Heart left ventricle (tissue), 13 donors: ENCODE measurements around the gene RAP1GDS1.

Source experiments
- POLR2A ChIP-seq, 2 donors: fragments of 450-650 bp; IDR thresholded peaks; one replicate each; pipeline ENCODE4 v1.6.1; 2017; ENCODE audit warnings: antibody characterized with exemption in 2 of 2, mild to moderate bottlenecking in 2 of 2, moderate library complexity in 2 of 2
- TF ChIP-seq, protein P1 (sequence below), 12 donors: fragments of 200-600 bp; sonication (generic) in 4 of 12; IDR thresholded peaks; one replicate each; pipeline versions ENCODE4 v1.5.0 to v1.8.0; 2018 to 2022; ENCODE audit warnings: antibody characterized with exemption in 12 of 12, mild to moderate bottlenecking in 5 of 12
- donor health status: ischemic (EF 13 %, LVEDD 7.1; RV severe dilation, severe dysfunction).
- donor health status: DM: no; HTN: yes; CAD: no.
- donor health status: DM: no; HTN: no; CAD: no.
- donor health status: ischemic (EF 25% LVEDD 6.9; RV normal size, moderate dysfunction).
- donor health status: ischemic (EF 25% LVEDD 5.7; RV mildly dilated, moderate dysfunction).
- donor health status: ischemic (EF 35%, LVEDD 5.7; RV mildly dilated, moderate dysfunction).
- donor health status: nonischemic (EF 11% LVEDD 7.7; RV severe dilation, severe dysfunction).
- donor health status: DM: yes; HTN: yes; CAD: no.
- donor health status: PGD.
- donor health status: ischemic (EF 29% LVEDD 5.4; RV normal size, mild dysfunction).
- donor health status: nonischemic (EF 23%, LVEDD 6.1; RV moderate dilation, normal function).

DNA sequence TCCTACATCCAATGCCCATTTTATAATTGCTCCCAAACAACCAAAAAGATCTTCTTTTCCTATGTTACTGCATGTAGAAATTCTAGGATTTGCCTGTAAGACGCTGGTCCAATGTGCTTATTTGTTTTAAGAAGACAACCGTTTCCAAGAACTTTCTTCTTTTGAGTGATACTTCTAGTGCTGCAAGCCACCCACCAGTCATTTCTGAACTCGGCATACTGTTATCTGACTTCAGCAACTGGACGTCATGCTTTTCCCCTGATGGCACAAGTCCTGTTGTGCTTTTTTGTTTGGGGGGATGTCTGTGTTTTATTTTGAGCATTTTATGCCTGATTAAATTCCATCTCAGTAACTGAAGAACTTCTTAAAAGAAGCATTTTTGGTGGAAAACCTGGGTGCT, 16.0 kb upstream of the RAP1GDS1 start:
- TF ChIP-seq, protein P1, sequence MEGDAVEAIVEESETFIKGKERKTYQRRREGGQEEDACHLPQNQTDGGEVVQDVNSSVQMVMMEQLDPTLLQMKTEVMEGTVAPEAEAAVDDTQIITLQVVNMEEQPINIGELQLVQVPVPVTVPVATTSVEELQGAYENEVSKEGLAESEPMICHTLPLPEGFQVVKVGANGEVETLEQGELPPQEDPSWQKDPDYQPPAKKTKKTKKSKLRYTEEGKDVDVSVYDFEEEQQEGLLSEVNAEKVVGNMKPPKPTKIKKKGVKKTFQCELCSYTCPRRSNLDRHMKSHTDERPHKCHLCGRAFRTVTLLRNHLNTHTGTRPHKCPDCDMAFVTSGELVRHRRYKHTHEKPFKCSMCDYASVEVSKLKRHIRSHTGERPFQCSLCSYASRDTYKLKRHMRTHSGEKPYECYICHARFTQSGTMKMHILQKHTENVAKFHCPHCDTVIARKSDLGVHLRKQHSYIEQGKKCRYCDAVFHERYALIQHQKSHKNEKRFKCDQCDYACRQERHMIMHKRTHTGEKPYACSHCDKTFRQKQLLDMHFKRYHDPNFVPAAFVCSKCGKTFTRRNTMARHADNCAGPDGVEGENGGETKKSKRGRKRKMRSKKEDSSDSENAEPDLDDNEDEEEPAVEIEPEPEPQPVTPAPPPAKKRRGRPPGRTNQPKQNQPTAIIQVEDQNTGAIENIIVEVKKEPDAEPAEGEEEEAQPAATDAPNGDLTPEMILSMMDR (IDR thresholded peaks at IDR 0.05) = no peak
- TF ChIP-seq POLR2A (IDR thresholded peaks at IDR 0.05) = no peak
